ENCODE data around the gene MAP2K5.

GRCh38 chr15:67827562-67828277 lies 285.2 kb downstream of the MAP2K5 start:
- TF ChIP-seq, protein P1, sequence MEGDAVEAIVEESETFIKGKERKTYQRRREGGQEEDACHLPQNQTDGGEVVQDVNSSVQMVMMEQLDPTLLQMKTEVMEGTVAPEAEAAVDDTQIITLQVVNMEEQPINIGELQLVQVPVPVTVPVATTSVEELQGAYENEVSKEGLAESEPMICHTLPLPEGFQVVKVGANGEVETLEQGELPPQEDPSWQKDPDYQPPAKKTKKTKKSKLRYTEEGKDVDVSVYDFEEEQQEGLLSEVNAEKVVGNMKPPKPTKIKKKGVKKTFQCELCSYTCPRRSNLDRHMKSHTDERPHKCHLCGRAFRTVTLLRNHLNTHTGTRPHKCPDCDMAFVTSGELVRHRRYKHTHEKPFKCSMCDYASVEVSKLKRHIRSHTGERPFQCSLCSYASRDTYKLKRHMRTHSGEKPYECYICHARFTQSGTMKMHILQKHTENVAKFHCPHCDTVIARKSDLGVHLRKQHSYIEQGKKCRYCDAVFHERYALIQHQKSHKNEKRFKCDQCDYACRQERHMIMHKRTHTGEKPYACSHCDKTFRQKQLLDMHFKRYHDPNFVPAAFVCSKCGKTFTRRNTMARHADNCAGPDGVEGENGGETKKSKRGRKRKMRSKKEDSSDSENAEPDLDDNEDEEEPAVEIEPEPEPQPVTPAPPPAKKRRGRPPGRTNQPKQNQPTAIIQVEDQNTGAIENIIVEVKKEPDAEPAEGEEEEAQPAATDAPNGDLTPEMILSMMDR (IDR thresholded peaks at IDR 0.05) = no peak
- no peak for TF ChIP-seq POLR2A (IDR thresholded peaks at IDR 0.05)
